ENCODE measurements around the gene TRABD2B. TPM values are rescaled to one million over a fixed set of nuclear protein-coding genes. Genes with fewer than 3 reads are reported as not detected.

Gene TRABD2B
- total RNA-seq, 1 donor from 2014 or later = 1.4 TPM

- Histone ChIP-seq H3K36me3 (no peaks in the 10 kb centered on the region), H3K9me3 (replicated peaks) (no peaks in the 10 kb centered on the region), H3K4me3 (no peak overlapping the region), H3K4me1 (peaks cover 33% of the 10 kb centered on the region), H3K27me3 (ENCODE audit: low read depth) (no peaks in the 10 kb centered on the region), H3K27ac (replicated peaks) (no peak overlapping the region)
- intact Hi-C loops (cut with micrococcal nuclease) = no loop called here
- DNase-seq = no peak
- no peak for TF ChIP-seq CTCF (IDR thresholded peaks at IDR 0.05; ENCODE audit: borderline replicate concordance)
Measured at GRCh38 chr1:47873337-47873736, 123.8 kb downstream of the TRABD2B start.

DNA sequence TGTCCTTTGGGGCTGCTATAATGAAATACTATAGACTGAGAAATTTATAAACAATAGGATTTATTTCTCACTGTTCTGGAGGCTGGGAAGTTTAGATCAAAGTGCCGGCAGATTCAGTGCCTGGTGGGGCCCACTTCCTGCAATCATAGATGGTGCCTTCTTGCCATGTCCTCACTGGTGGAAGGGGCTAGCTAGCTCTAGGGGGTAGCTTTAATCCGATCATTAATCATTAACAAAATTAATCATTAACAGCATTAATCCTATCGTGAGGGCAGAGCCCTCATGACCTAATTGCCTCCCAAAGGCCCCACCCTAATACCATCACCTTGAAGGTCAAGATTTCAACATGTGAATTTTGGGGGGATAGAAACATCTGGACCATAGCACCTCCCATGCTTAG is 124.3 kb downstream of the TRABD2B start:
- no peak for TF ChIP-seq CTCF (IDR thresholded peaks at IDR 0.05; ENCODE audit: borderline replicate concordance)
- DNase-seq = no peak
- intact Hi-C loops (cut with micrococcal nuclease) = no loop called here
- no peaks in the 10 kb centered on the region for H3K36me3 ChIP-seq
- peaks cover 33% of the 10 kb centered on the region for H3K4me1 ChIP-seq
- no peak overlapping the region for H3K27ac ChIP-seq (replicated peaks)
- H3K4me3 ChIP-seq = no peak overlapping the region
- H3K9me3 ChIP-seq (replicated peaks) = no peaks in the 10 kb centered on the region
- H3K27me3 ChIP-seq (ENCODE audit: low read depth) = no peaks in the 10 kb centered on the region

DNA sequence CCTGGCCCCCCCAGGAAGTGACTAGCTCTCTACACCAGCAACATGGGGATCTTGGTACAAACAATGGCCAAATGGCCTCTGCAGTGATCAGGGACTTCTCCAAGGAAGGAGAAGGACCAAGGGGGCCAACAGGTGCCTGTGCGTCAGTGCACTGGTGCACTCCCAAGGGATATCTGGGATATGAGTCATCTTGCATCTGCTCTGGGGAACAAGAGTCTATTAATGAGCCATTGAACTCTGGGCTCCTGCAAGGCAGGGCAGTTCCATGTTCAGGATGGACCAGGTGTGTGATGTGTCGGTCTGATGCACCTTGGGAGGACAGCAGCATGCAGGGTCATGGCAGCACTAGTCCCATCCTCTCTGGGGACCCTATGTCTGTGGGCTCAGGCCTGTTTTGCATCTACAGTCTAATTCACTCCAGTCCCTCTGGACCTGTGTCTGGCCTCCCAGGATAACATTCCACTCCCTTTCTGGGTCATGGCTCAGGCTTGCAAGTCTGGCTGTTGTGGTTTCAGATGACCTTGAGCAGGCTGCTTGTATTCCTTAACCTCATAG is 125.3 kb downstream of the TRABD2B start:
- no peak for DNase-seq
- Histone ChIP-seq H3K4me3 (no peak overlapping the region), H3K4me1 (peaks cover 33% of the 10 kb centered on the region), H3K9me3 (replicated peaks) (no peaks in the 10 kb centered on the region), H3K27me3 (ENCODE audit: low read depth) (no peaks in the 10 kb centered on the region), H3K36me3 (no peaks in the 10 kb centered on the region), H3K27ac (replicated peaks) (no peak overlapping the region)
- no peak for TF ChIP-seq CTCF (IDR thresholded peaks at IDR 0.05; ENCODE audit: borderline replicate concordance)
- intact Hi-C loops (cut with micrococcal nuclease) = no loop called here

GRCh38 chr1:47870946-47871676 is 126.1 kb downstream of the TRABD2B start:
- peaks cover 29% of the 10 kb centered on the region for H3K4me1 ChIP-seq
- H3K4me3 ChIP-seq = no peak overlapping the region
- no peak for TF ChIP-seq CTCF (IDR thresholded peaks at IDR 0.05; ENCODE audit: borderline replicate concordance)
- H3K36me3 ChIP-seq = no peaks in the 10 kb centered on the region
- intact Hi-C loops (cut with micrococcal nuclease) = no loop called here
- H3K9me3 ChIP-seq (replicated peaks) = no peaks in the 10 kb centered on the region
- H3K27me3 ChIP-seq (ENCODE audit: low read depth) = no peaks in the 10 kb centered on the region
- no peak for DNase-seq
- no peak overlapping the region for H3K27ac ChIP-seq (replicated peaks)

GRCh38 chr1:47870480-47870879 is 126.7 kb downstream of the TRABD2B start:
- Histone ChIP-seq H3K27ac (replicated peaks) (no peak overlapping the region), H3K4me3 (no peak overlapping the region), H3K4me1 (peaks cover 22% of the 10 kb centered on the region), H3K36me3 (no peaks in the 10 kb centered on the region), H3K27me3 (ENCODE audit: low read depth) (no peaks in the 10 kb centered on the region), H3K9me3 (replicated peaks) (no peaks in the 10 kb centered on the region)
- no peak for TF ChIP-seq CTCF (IDR thresholded peaks at IDR 0.05; ENCODE audit: borderline replicate concordance)
- intact Hi-C loops (cut with micrococcal nuclease) = no loop called here
- no peak for DNase-seq
